A673 (cell line): Measurements from ENCODE around the gene TACC2. TPM values are rescaled to one million over a fixed set of nuclear protein-coding genes. Genes with fewer than 3 reads are reported as not detected.

Source experiments
- BruUV-seq: library from RNA; stranded (reverse); fragments of 400-500 nt; replicated peaks from 2 replicates; lab custom pipeline; 2021; lab: Mats Ljungman, UMichigan
- CTCF ChIA-PET: fragments of 300-600 bp; sonication (Branson Sonifier 250); formaldehyde crosslinking; loops from one replicate; lab custom pipeline; 2022; ENCODE audit warnings: antibody characterized with exemption; lab: Charles Lee
- POLR2A ChIA-PET: fragments of 300-600 bp; sonication (Branson Sonifier 250); formaldehyde crosslinking; loops from one replicate; lab custom pipeline; 2022; ENCODE audit warnings: antibody characterized with exemption; ENCODE audit not compliant: low non-redundant PET; lab: Charles Lee
- DNase-seq: peaks from one replicate; pipeline ENCODE4 v3.0.0-alpha.2; 2015; ENCODE audit warnings: low spot score
- H3K27ac ChIP-seq: fragments of 200-600 bp; sonication (generic); 2 replicates; pipeline ENCODE4 v1.5.1; 2016; ENCODE audit warnings: mixed run types, low read depth, mild to moderate bottlenecking, mixed read lengths, antibody characterized with exemption, low read length; ENCODE audit not compliant: poor library complexity, severe bottlenecking
- H3K27me3 ChIP-seq: fragments of 200-600 bp; sonication (generic); replicated peaks from 2 replicates; pipeline ENCODE4 v1.6.1; 2017; ENCODE audit warnings: mixed run types, low read depth, mild to moderate bottlenecking, mixed read lengths, antibody characterized with exemption, low read length; ENCODE audit not compliant: insufficient read depth, poor library complexity
- H3K36me3 ChIP-seq: fragments of 200-600 bp; sonication (generic); 2 replicates; pipeline ENCODE4 v1.6.1; 2016; ENCODE audit warnings: mixed run types, mild to moderate bottlenecking, mixed read lengths, antibody characterized with exemption, low read length; ENCODE audit not compliant: insufficient read depth, poor library complexity, severe bottlenecking
- H3K4me1 ChIP-seq: fragments of 200-600 bp; sonication (generic); 2 replicates; pipeline ENCODE4 v1.6.1; 2017; ENCODE audit warnings: mixed run types, mild to moderate bottlenecking, mixed read lengths, antibody characterized with exemption, low read length; ENCODE audit not compliant: insufficient read depth, poor library complexity, severe bottlenecking
- H3K4me3 ChIP-seq: fragments of 200-600 bp; sonication (generic); 2 replicates; pipeline ENCODE4 v1.5.1; 2016; ENCODE audit warnings: low read depth, mixed run types, mild to moderate bottlenecking, mixed read lengths, low read length; ENCODE audit not compliant: poor library complexity, severe bottlenecking
- H3K9me3 ChIP-seq: fragments of 200-600 bp; sonication (generic); 2 replicates; pipeline ENCODE4 v1.6.1; 2016; ENCODE audit warnings: mixed run types, low read depth, mild to moderate bottlenecking, mixed read lengths, antibody characterized with exemption, low read length; ENCODE audit not compliant: poor library complexity, severe bottlenecking
- EZH2 ChIP-seq: fragments of 200-600 bp; sonication (generic); IDR thresholded peaks from 2 replicates; pipeline ENCODE4 v1.6.1; 2017; ENCODE audit warnings: borderline replicate concordance, low read depth, mild to moderate bottlenecking, mixed read lengths, antibody characterized with exemption, low read length; ENCODE audit not compliant: poor library complexity, severe bottlenecking
- intact Hi-C: fragments of 100-400 bp; cut with micrococcal nuclease; formaldehyde crosslinking; loops from one replicate; pipeline ENCODE4 v1.10.0; 2022; ENCODE audit not compliant: unreplicated experiment
- total RNA-seq: library from RNA; stranded (reverse); gene quantifications from 2 replicates; pipeline ENCODE4 v1.2.3, GENCODE V29; 2021
- TF ChIP-seq, protein P1 (sequence below): fragments of 300-800, 200-600 bp; sonication (generic); conservative IDR thresholded peaks from 2 replicates; pipeline ENCODE4 v1.5.1; 2017; ENCODE audit warnings: low read depth, mild to moderate bottlenecking, antibody characterized with exemption, low read length, moderate library complexity, mixed read lengths

TACC2 gene
- total RNA-seq, 1 experiment from 2014 or later = 0.62 TPM

DNA sequence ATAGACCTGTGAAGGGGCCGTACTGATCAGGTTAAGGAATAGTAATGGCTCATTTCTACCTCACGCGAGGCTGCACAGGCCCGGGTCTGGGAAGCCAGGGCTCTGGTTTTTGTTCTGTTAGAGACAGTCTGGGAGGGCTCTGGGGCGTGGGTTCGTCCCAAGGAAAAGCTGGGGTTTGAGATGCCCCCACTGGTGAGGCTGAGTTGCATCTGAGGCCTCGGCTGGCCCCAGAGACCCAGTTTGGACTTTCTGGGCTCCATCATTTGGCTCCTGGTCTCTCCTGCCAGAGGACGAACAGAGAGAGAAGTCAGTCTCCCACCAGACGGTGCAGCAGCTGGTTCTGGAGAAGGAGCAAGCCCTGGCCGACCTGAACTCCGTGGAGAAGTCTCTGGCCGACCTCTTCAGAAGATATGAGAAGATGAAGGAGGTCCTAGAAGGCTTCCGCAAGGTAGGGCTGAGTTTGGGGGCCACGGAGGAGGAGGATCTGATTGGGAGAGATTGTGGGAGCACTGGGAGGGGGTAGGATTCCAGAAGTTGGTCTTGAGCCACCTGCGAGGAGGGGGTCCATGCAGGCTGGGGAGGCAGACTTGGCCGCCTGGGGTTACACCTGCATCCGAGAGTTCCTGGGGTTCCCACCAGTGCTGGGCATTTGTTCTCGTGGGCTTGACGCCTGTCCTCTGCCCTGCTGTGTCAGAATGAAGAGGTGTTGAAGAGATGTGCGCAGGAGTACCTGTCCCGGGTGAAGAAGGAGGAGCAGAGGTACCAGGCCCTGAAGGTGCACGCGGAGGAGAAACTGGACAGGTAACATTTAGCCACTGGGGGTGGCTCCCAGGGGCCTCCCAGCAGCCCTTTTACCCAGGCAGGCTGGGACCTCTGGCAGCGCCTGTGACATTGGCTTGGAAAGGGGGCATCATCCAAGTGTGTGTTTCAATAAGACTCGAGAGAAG is 259.7 kb downstream of the TACC2 start:
- CTCF ChIA-PET = no interaction called here
- no peaks in the 10 kb centered on the region for H3K36me3 ChIP-seq
- H3K4me1 ChIP-seq = no peaks in the 10 kb centered on the region
- H3K27ac ChIP-seq = no peak overlapping the region
- H3K9me3 ChIP-seq = no peaks in the 10 kb centered on the region
- intact Hi-C loops = no loop called here
- POLR2A ChIA-PET = no interaction called here
- TF ChIP-seq, protein P1, sequence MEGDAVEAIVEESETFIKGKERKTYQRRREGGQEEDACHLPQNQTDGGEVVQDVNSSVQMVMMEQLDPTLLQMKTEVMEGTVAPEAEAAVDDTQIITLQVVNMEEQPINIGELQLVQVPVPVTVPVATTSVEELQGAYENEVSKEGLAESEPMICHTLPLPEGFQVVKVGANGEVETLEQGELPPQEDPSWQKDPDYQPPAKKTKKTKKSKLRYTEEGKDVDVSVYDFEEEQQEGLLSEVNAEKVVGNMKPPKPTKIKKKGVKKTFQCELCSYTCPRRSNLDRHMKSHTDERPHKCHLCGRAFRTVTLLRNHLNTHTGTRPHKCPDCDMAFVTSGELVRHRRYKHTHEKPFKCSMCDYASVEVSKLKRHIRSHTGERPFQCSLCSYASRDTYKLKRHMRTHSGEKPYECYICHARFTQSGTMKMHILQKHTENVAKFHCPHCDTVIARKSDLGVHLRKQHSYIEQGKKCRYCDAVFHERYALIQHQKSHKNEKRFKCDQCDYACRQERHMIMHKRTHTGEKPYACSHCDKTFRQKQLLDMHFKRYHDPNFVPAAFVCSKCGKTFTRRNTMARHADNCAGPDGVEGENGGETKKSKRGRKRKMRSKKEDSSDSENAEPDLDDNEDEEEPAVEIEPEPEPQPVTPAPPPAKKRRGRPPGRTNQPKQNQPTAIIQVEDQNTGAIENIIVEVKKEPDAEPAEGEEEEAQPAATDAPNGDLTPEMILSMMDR = no peak
- TF ChIP-seq EZH2 = no peak
- DNase-seq = no peak
- no peak overlapping the region for H3K4me3 ChIP-seq
- BruUV-seq = no TSS peak
- H3K27me3 ChIP-seq = peaks cover 15% of the 10 kb centered on the region

DNA sequence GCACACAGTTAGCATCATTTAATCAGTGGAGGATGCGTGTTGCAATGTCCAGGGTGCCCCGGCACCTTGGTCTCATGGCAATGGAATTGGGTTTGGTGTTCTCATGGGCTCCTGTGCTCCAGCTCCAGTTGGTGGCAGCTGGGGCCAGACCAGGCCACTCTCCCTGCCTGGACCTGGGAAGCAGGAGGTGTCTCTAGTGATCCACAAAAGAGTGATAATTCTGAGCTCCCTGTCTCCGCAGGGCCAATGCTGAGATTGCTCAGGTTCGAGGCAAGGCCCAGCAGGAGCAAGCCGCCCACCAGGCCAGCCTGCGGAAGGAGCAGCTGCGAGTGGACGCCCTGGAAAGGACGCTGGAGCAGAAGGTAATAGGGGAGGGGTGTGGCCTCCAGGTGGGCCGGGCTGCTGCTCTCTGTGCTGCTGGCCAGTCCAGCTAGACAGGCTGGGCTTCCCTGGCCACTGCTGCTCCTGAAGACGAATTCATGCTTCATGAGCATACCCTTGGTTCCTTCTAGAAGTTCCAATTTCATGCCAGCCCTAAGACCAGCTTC is 260.4 kb downstream of the TACC2 start:
- Histone ChIP-seq H3K9me3 (no peaks in the 10 kb centered on the region), H3K4me1 (no peaks in the 10 kb centered on the region), H3K27ac (no peak overlapping the region), H3K27me3 (peaks cover 13% of the 10 kb centered on the region), H3K4me3 (no peak overlapping the region), H3K36me3 (no peaks in the 10 kb centered on the region)
- ChIA-PET POLR2A (no interaction called here), CTCF (no interaction called here)
- TF ChIP-seq EZH2 = no peak
- TF ChIP-seq, protein P1 = no peak
- no peak for DNase-seq
- intact Hi-C loops = no loop called here
- BruUV-seq = no TSS peak

DNA sequence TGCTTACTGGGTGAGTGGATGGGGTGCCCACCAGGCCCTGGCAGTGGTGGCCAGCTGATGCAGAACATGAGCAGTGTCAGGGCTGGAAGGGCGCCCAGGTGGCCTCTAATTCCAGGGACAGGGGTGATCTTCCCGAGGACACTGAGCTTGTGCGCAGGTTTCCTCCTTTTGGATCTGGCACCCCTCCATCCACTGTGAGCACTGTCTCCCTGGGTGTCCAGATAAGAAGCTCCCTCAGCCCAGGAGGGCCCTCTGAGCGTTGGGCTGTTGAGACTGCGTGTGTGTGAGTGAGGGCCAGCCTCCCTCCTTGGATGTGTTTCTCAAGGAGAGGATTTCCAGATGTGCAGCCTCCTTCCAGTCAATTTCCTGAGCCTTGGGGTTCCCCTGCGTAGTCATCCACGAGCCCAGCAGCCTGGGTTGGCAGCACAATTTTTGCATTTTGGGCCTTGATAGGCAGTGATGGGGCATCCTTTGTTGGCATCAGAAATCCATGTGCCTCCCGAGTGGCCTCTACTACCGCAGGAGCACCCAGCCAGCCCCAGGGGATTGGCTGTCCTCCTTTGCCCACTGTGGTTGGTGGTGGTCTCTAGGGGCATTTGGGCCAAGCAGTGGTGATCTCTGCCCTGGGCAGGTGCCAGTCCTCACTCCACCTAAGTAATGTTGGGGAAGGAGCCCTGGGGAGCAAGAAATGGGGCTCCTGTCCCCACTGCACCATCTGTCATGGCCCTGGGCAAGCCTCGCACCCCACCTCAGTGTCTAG is 261.2 kb downstream of the TACC2 start:
- ChIA-PET CTCF (no interaction called here), POLR2A (no interaction called here)
- BruUV-seq = no TSS peak
- Histone ChIP-seq H3K36me3 (no peaks in the 10 kb centered on the region), H3K4me1 (no peaks in the 10 kb centered on the region), H3K4me3 (no peak overlapping the region), H3K27me3 (peaks cover 15% of the 10 kb centered on the region), H3K27ac (no peak overlapping the region), H3K9me3 (no peaks in the 10 kb centered on the region)
- DNase-seq = no peak
- intact Hi-C loops = no loop called here
- TF ChIP-seq EZH2 = no peak
- TF ChIP-seq, protein P1 = no peak
